IMR-90 (cell line): ENCODE measurements around the gene NKX2-1. TPM values are rescaled to one million over a fixed set of nuclear protein-coding genes. Genes with fewer than 3 reads are reported as not detected.

Experiments
- ATAC-seq: fragments of 200-7000 bp; cut with Tn5 transposase; 2 replicates; pipeline ENCODE4 v1.9.1; 2020; ENCODE audit warnings: low read depth, mild to moderate bottlenecking, moderate library complexity
- BruUV-seq: library from RNA; stranded (reverse); fragments of 400-500 nt; replicated peaks from 2 replicates; lab custom pipeline; 2021; lab: Mats Ljungman, UMichigan
- CTCF ChIA-PET: fragments of 300-600 bp; formaldehyde crosslinking; extraction: SDS; loops from one replicate; lab custom pipeline; 2021; ENCODE audit warnings: antibody characterized with exemption; lab: Yijun Ruan, JAX
- POLR2A ChIA-PET: fragments of 300-600 bp; sonication (Branson Sonifier 250); formaldehyde crosslinking; loops from one replicate; lab custom pipeline; 2022; ENCODE audit warnings: antibody characterized with exemption; ENCODE audit not compliant: unreplicated experiment; lab: Charles Lee
- DNase-seq: peaks from one replicate; pipeline ENCODE4 v3.0.0; 2013
- H2AFZ ChIP-seq: replicated peaks from 2 replicates; pipeline ENCODE3; 2013; ENCODE audit warnings: low read length, mild to moderate bottlenecking; ENCODE audit not compliant: poor library complexity
- H2AK5ac ChIP-seq: 2 replicates; pipeline ENCODE4 v1.6.1; 2013; ENCODE audit warnings: low read depth, low read length, inconsistent platforms
- H2AK9ac ChIP-seq: replicated peaks from 2 replicates; pipeline ENCODE3; 2013; ENCODE audit warnings: mild to moderate bottlenecking, low read depth, low read length, moderate library complexity; ENCODE audit not compliant: poor library complexity
- H2BK120ac ChIP-seq: 2 replicates; pipeline ENCODE4 v1.6.1; 2013; ENCODE audit warnings: low read depth, low read length, inconsistent platforms
- H2BK15ac ChIP-seq: 3 replicates; pipeline ENCODE4 v1.6.1; 2013; ENCODE audit warnings: low read depth, low read length, inconsistent platforms
- H2BK20ac ChIP-seq: 2 replicates; pipeline ENCODE4 v1.6.1; 2013; ENCODE audit warnings: low read depth, mild to moderate bottlenecking, inconsistent platforms, low read length, moderate library complexity
- H2BK5ac ChIP-seq: 2 replicates; pipeline ENCODE4 v1.6.1; 2013; ENCODE audit warnings: mild to moderate bottlenecking, low read depth, low read length, inconsistent platforms; ENCODE audit not compliant: poor library complexity, severe bottlenecking
- H3K14ac ChIP-seq: replicated peaks from 2 replicates; pipeline ENCODE4 v1.6.1; 2013; ENCODE audit warnings: low read depth, low read length, inconsistent platforms
- H3K18ac ChIP-seq: 2 replicates; pipeline ENCODE4 v1.6.1; 2013; ENCODE audit warnings: low read depth, low read length, control low read depth
- H3K23ac ChIP-seq: 2 replicates; pipeline ENCODE4 v1.6.1; 2013; ENCODE audit warnings: low read depth, low read length, inconsistent platforms
- H3K27ac ChIP-seq: 2 replicates; pipeline ENCODE4 v1.5.1; 2013; ENCODE audit warnings: mild to moderate bottlenecking, control low read depth, low read length; ENCODE audit not compliant: insufficient read depth
- H3K27me3 ChIP-seq: 2 replicates; pipeline ENCODE4 v1.6.1; 2013; ENCODE audit warnings: low read length; ENCODE audit not compliant: control insufficient read depth, insufficient read depth
- H3K36me3 ChIP-seq: 2 replicates; pipeline ENCODE4 v1.6.1; 2013; ENCODE audit warnings: low read length, mixed read lengths; ENCODE audit not compliant: control insufficient read depth, insufficient read depth
- H3K4ac ChIP-seq: 2 replicates; pipeline ENCODE4 v1.6.1; 2013; ENCODE audit warnings: low read depth, low read length, inconsistent platforms
- H3K4me1 ChIP-seq: 2 replicates; pipeline ENCODE4 v1.6.1; 2013; ENCODE audit warnings: low read length, mixed read lengths; ENCODE audit not compliant: control insufficient read depth, insufficient read depth
- H3K4me2 ChIP-seq: 2 replicates; pipeline ENCODE4 v1.6.1; 2013; ENCODE audit warnings: low read depth, mild to moderate bottlenecking, control low read depth, low read length, moderate library complexity
- H3K4me3 ChIP-seq: 2 replicates; pipeline ENCODE4 v1.5.1; 2013; ENCODE audit warnings: low read depth, mild to moderate bottlenecking, control low read depth, low read length, moderate library complexity; ENCODE audit not compliant: insufficient read depth
- H3K56ac ChIP-seq: 2 replicates; pipeline ENCODE4 v1.6.1; 2013; ENCODE audit warnings: low read length, inconsistent platforms; ENCODE audit not compliant: insufficient read depth; ENCODE audit errors: extremely low read depth
- H3K79me1 ChIP-seq, 2 experiments: 2 replicates each; pipeline ENCODE4 v1.6.1; 2013; ENCODE audit warnings: low read length in 2 of 2, inconsistent platforms in 1 of 2, low read depth in 1 of 2
- H3K9ac ChIP-seq: 2 replicates; pipeline ENCODE4 v1.6.1; 2013; ENCODE audit warnings: low read depth, low read length, control low read depth
- H3K9me1 ChIP-seq: 2 replicates; pipeline ENCODE4 v1.6.1; 2013; ENCODE audit warnings: low read length, inconsistent platforms; ENCODE audit not compliant: insufficient read depth
- H3K9me3 ChIP-seq: 2 replicates; pipeline ENCODE4 v1.6.1; 2013; ENCODE audit warnings: low read length; ENCODE audit not compliant: control insufficient read depth, insufficient read depth
- H4K20me1 ChIP-seq: 2 replicates; pipeline ENCODE4 v1.6.1; 2013; ENCODE audit warnings: low read length, inconsistent platforms; ENCODE audit not compliant: insufficient read depth
- H4K5ac ChIP-seq: 2 replicates; pipeline ENCODE4 v1.6.1; 2013; ENCODE audit warnings: mild to moderate bottlenecking, low read depth, low read length, control low read depth
- H4K8ac ChIP-seq, 2 experiments: 2 replicates each; pipeline ENCODE4 v1.6.1; 2013; ENCODE audit warnings: low read depth in 2 of 2, low read length in 2 of 2, control low read depth in 1 of 2, inconsistent platforms in 1 of 2
- H4K91ac ChIP-seq: 2 replicates; pipeline ENCODE4 v1.6.1; 2013; ENCODE audit warnings: low read depth, low read length, inconsistent platforms; ENCODE audit not compliant: insufficient read depth
- CTCF ChIP-seq: conservative IDR thresholded peaks from 2 replicates; pipeline ENCODE4 v1.5.1; 2012; ENCODE audit warnings: mild to moderate bottlenecking, low read depth, low read length, improper control_type of control experiment
- POLR2A ChIP-seq: IDR thresholded peaks from 2 replicates; pipeline ENCODE4 v1.6.1; 2012; ENCODE audit warnings: mild to moderate bottlenecking, low read depth, low read length
- WGBS, 2 experiments: methylation state at CpG; one replicate each; pipeline versions ENCODE4 v1.1.5 to v1.1.7; 2013; ENCODE audit warnings: missing lambda C conversion rate in 2 of 2; ENCODE audit not compliant: insufficient read length in 1 of 2; ENCODE audit errors: extremely low coverage in 2 of 2; 5-methylcytosine and 5-hydroxymethylcytosine counted together
- dilution Hi-C: fragments of 300-500 bp; cut with HindIII; formaldehyde crosslinking; loops from one replicate; pipeline ENCODE4 v1.14.3; 2018; ENCODE audit warnings: low sequenced_read_pairs; ENCODE audit not compliant: unreplicated experiment
- in situ Hi-C: fragments of 300-500 bp; cut with MboI; formaldehyde crosslinking; loops from 3 replicates; pipeline ENCODE4 v1.14.3; 2019; ENCODE audit warnings: low sequenced_read_pairs, inconsistent platforms, mixed read lengths
- intact Hi-C: fragments of 100-400 bp; cut with micrococcal nuclease; formaldehyde crosslinking; loops from 2 replicates; pipeline ENCODE4 v1.10.0; 2022
- polyA plus RNA-seq, 3 experiments: library from polyadenylated mRNA; depleted of rRNA; stranded (reverse); fragments of >200 nt; gene quantifications; 2 replicates each; pipeline ENCODE4 v1.2.3, GENCODE V29; 2012; ENCODE audit warnings: low replicate concordance in 1 of 3
- total RNA-seq: library from RNA; depleted of rRNA; stranded (reverse); fragments of >200 nt; gene quantifications from 2 replicates; pipeline ENCODE4 v1.2.3, GENCODE V29; 2012

Gene NKX2-1
- total and polyA plus RNA-seq, 2 of the 4 experiments (the other 2 are of a cell fraction) = not detected

GRCh38 chr14:36524874-36525745 lies 5.1 kb upstream of the NKX2-1 start:
- Histone ChIP-seq H3K56ac (no peak overlapping the region), H4K91ac (no peak overlapping the region), H3K18ac (no peak overlapping the region), H3K14ac (no peak overlapping the region), H2AK5ac (no peak overlapping the region), H2BK20ac (no peak overlapping the region), H3K79me1 (no peaks in the 10 kb centered on the region), H2AFZ (no peak overlapping the region), H4K5ac (no peak overlapping the region), H3K4me3 (no peak overlapping the region), H2BK15ac (no peak overlapping the region), H4K8ac (no peak overlapping the region), H3K36me3 (no peaks in the 10 kb centered on the region), H2BK5ac (no peak overlapping the region), H3K4me1 (peaks cover 2% of the 10 kb centered on the region; the same call in 1 of the 2 replicates), H3K9me1 (no peaks in the 10 kb centered on the region), H3K9me3 (peaks cover 12% of the 10 kb centered on the region), H3K9ac (no peak overlapping the region), H3K4ac (no peak overlapping the region), H3K4me2 (no peak overlapping the region), H3K23ac (no peak overlapping the region), H3K27me3 (peaks cover 69% of the 10 kb centered on the region), H3K27ac (no peak overlapping the region), H2AK9ac (no peak overlapping the region), H2BK120ac (no peak overlapping the region), H4K20me1 (no peaks in the 10 kb centered on the region)
- 3% methylated on average over 28 of the region's 54 CpGs; no CpG with 5 or more reads in 1 of the 2 experiments for WGBS, 2 experiments
- in situ Hi-C loops = no loop called here
- DNase-seq (no peak), ATAC-seq (no peak)
- POLR2A ChIA-PET = no interaction called here
- TF ChIP-seq POLR2A (no peak), CTCF (peak; percentile 27; the same call in 1 of the 2 replicates)
- dilution Hi-C loops = no loop called here
- CTCF ChIA-PET = interaction anchor here (1.0 to 1.3 kb wide), 2 partner anchors 13 to 317 kb away, joined by 3 to 4 read pairs; no protein-coding TSS in a partner anchor
- intact Hi-C loops = no loop called here
- no TSS peak for BruUV-seq
